Breast epithelium (tissue), 3 donors: ENCODE data around the gene LDLRAD1.

Experiments
- POLR2A ChIP-seq: fragments of 450-650 bp; IDR thresholded peaks from one replicate; pipeline ENCODE4 v1.6.1; 2016; ENCODE audit warnings: antibody characterized with exemption, mild to moderate bottlenecking, moderate library complexity
- POLR2AphosphoS5 ChIP-seq, 3 donors: sonication (generic); formaldehyde crosslinking; IDR thresholded peaks; one replicate each; pipeline ENCODE4 v1.6.1; 2017; ENCODE audit warnings: antibody characterized with exemption in 3 of 3
- TF ChIP-seq, protein P1 (sequence below), 3 donors: fragments of 450-650 bp; IDR thresholded peaks; one replicate each; pipeline ENCODE4 v1.5.1; 2016 to 2017; ENCODE audit warnings: antibody characterized with exemption in 3 of 3, mild to moderate bottlenecking in 3 of 3, moderate library complexity in 3 of 3

DNA sequence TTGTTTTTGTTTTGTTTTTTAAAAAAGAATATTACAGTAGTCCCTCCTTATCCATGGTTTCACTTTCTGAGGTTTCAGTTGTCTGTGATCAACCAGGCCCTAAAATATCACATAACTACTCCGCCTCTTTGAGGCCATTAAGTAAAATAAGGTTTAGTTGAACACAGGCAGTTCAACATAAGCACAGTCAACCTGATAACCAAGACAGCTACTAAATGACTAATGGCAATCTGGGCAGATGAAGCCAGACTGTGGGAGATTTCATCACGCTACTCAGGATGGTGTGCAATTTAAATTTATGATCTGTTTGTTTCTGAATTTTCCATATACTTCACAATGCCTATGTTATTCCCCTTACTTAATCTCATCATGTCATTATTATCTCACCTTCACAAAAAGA lies 30.1 kb downstream of the LDLRAD1 start:
- TF ChIP-seq, protein P1, sequence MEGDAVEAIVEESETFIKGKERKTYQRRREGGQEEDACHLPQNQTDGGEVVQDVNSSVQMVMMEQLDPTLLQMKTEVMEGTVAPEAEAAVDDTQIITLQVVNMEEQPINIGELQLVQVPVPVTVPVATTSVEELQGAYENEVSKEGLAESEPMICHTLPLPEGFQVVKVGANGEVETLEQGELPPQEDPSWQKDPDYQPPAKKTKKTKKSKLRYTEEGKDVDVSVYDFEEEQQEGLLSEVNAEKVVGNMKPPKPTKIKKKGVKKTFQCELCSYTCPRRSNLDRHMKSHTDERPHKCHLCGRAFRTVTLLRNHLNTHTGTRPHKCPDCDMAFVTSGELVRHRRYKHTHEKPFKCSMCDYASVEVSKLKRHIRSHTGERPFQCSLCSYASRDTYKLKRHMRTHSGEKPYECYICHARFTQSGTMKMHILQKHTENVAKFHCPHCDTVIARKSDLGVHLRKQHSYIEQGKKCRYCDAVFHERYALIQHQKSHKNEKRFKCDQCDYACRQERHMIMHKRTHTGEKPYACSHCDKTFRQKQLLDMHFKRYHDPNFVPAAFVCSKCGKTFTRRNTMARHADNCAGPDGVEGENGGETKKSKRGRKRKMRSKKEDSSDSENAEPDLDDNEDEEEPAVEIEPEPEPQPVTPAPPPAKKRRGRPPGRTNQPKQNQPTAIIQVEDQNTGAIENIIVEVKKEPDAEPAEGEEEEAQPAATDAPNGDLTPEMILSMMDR (IDR thresholded peaks at IDR 0.05) = no peak
- TF ChIP-seq POLR2A (no peak), POLR2AphosphoS5 (IDR thresholded peaks at IDR 0.05) (no peak)
